Adrenal gland (tissue), 12 donors: ENCODE measurements around the gene BPIFB1. TPM values are rescaled to one million over a fixed set of nuclear protein-coding genes. Genes with fewer than 3 reads are reported as not detected.

Experiments used
- DNase-seq, 7 donors: peaks; one replicate each; pipeline ENCODE4 v3.0.0-alpha.2; 2019 to 2020
- H3K27ac ChIP-seq, 5 donors: fragments of 200-600 bp; sonication (generic) in 4 of 5; 1 replicate in 3 of 5; 2 replicates in 2 of 5; pipeline versions ENCODE4 v1.5.1 to v1.8.0; 2016 to 2020; ENCODE audit warnings: mild to moderate bottlenecking in 1 of 5
- H3K27me3 ChIP-seq: fragments of 200-600 bp; 2 replicates; pipeline ENCODE4 v1.8.0; 2021
- H3K36me3 ChIP-seq, 2 donors: fragments of 200-600 bp; replicated peaks in 1 of 2; 1 replicate in 1 of 2; 2 replicates in 1 of 2; pipeline versions ENCODE4 v1.5.1 to v1.8.0; 2018 to 2022
- H3K4me1 ChIP-seq, 2 donors: fragments of 200-600 bp; replicated peaks in 1 of 2; 1 replicate in 1 of 2; 2 replicates in 1 of 2; pipeline versions ENCODE4 v1.5.1 to v1.8.0; 2018 to 2021
- H3K4me3 ChIP-seq, 4 donors: fragments of 200-600 bp; sonication (generic) in 3 of 4; one replicate each; pipeline ENCODE4 v1.5.1; 2016 to 2018
- H3K9me3 ChIP-seq, 3 donors: fragments of 200-600 bp; sonication (generic) in 1 of 3; replicated peaks in 1 of 3; 1 replicate in 2 of 3; 2 replicates in 1 of 3; pipeline versions ENCODE4 v1.5.1 to v1.8.0; 2016 to 2021
- POLR2A ChIP-seq, 2 donors: fragments of 450-650 bp; IDR thresholded peaks; one replicate each; pipeline ENCODE4 v1.6.1; 2017; ENCODE audit warnings: antibody characterized with exemption in 2 of 2, mild to moderate bottlenecking in 2 of 2, moderate library complexity in 1 of 2
- WGBS, 4 donors: extraction: QIAGEN DNeasy Blood & Tissue Kit in 2 of 4; methylation state at CpG; one replicate each; pipeline versions ENCODE4 v1.1.5 to v1.1.7; 2013 to 2017; 5-methylcytosine and 5-hydroxymethylcytosine counted together
- intact Hi-C, 2 donors: fragments of 100-400 bp; cut with DNase I; formaldehyde crosslinking; loops; one replicate each; pipeline versions ENCODE4 v1.14.1 to v1.15.0; 2022 to 2023
- polyA plus RNA-seq, 3 donors: library from polyadenylated mRNA; stranded (reverse); fragments of 200-250 nt in 2 of 3; fragments of 350-450 nt in 1 of 3; fragmentation: Illumina TruSeq in 1 of 3; extraction: RNeasy Lipid Tissue Mini Kit (QIAGEN cat#74804) in 1 of 3; gene quantifications; one replicate each; pipeline ENCODE4 v1.2.3, GENCODE V29; 2013 to 2014
- total RNA-seq, 9 donors: library from RNA; depleted of rRNA in 4 of 9; stranded (reverse); fragments of >200 nt in 4 of 9; fragments of 120-200 nt in 1 of 9; fragmentation: NEBNext Ultra II Directional in 1 of 9; extraction: Animal tissue kit (Norgen Biotek cat#: 25700) in 1 of 9; gene quantifications; one replicate each; pipeline versions ENCODE4 v1.1.0 to v1.2.4, GENCODE V29; 2013 to 2023
- TF ChIP-seq, protein P1 (sequence below), 6 experiments: fragments of 450-650 bp in 4 of 6; fragments of 200-600 bp in 2 of 6; sonication (generic) in 1 of 6; IDR thresholded peaks; 1 replicate in 5 of 6; 2 replicates in 1 of 6; pipeline versions ENCODE4 v1.5.1 to v1.8.0; 2016 to 2021; ENCODE audit warnings: antibody characterized with exemption in 6 of 6, mild to moderate bottlenecking in 2 of 6, moderate library complexity in 1 of 6
- donor health status: healthy with polysubstance abuse.
- donor health status: Bipolar disorder and iron deficiency.
- donor health status: DM: yes; HTN: yes; CAD: no.
- donor health status: DM: no; HTN: no; CAD: no.
- donor health status: DM: no; HTN: no; CAD: no.
- donor health status: DM: yes; HTN: yes; CAD: no.

Gene BPIFB1
- total and polyA plus RNA-seq, 12 donors, result 0.07 to 0.25 (median 0.23) TPM; not detected in 9

DNA sequence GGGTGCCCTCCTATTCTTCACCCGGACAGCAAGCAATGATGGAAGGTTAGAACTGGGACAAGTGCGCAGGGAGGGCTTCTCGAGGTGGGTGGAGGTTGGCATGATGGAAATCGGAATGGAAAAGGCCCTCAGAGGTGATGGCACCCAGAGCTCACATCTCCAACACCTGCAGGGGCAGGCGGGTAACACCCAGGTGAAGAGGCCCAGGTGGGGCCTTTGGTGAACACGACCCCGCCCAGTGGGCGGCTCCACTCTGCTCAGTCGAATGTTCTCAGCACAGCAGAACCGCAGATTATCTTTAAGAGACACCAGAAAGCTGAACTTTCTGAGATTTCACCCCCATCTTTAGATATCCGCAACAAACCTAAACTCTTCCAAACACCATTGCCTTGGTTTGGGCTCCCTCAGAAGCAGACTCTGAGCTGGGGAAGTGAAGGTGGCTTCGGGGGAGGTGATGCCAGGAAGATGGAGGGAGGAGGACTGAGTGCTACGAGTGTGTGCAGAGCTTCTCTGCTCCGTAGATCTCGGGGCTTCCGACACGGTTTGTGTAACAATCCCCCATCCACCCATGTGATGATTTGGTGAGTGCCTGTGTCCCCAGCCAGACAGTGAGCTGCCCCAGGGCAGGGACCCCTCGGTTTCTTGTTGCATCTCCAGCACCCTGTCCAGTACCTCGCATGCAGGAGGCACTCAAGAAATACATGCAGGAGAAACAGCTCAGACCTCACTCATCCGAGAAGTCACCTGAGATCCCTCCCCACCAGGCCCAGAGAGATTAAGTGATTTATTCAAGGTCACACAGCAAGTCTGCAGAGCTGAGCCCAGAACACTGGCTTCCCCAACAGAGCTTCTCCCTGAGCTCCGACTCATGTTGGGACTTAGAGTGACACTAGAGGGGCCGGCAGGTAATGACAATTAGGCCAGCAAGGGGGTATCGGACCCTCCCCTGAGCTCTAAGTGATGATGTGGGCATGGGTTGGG is 45.4 kb downstream of the BPIFB1 start:
- Histone ChIP-seq H3K9me3 (no peaks in the 10 kb centered on the region), H3K36me3 (no peaks in the 10 kb centered on the region), H3K27ac (no peak overlapping the region), H3K4me1 (no peaks in the 10 kb centered on the region), H3K27me3 (no peaks in the 10 kb centered on the region), H3K4me3 (no peak overlapping the region)
- DNase-seq, result no peak
- 77 to 84% (median 81%) methylated on average over 23 of the region's 23 CpGs for WGBS, 4 donors
- intact Hi-C loops, result no loop called here
- TF ChIP-seq POLR2A (IDR thresholded peaks at IDR 0.05), result no peak
- TF ChIP-seq, protein P1, sequence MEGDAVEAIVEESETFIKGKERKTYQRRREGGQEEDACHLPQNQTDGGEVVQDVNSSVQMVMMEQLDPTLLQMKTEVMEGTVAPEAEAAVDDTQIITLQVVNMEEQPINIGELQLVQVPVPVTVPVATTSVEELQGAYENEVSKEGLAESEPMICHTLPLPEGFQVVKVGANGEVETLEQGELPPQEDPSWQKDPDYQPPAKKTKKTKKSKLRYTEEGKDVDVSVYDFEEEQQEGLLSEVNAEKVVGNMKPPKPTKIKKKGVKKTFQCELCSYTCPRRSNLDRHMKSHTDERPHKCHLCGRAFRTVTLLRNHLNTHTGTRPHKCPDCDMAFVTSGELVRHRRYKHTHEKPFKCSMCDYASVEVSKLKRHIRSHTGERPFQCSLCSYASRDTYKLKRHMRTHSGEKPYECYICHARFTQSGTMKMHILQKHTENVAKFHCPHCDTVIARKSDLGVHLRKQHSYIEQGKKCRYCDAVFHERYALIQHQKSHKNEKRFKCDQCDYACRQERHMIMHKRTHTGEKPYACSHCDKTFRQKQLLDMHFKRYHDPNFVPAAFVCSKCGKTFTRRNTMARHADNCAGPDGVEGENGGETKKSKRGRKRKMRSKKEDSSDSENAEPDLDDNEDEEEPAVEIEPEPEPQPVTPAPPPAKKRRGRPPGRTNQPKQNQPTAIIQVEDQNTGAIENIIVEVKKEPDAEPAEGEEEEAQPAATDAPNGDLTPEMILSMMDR (IDR thresholded peaks at IDR 0.05), result no peak

DNA sequence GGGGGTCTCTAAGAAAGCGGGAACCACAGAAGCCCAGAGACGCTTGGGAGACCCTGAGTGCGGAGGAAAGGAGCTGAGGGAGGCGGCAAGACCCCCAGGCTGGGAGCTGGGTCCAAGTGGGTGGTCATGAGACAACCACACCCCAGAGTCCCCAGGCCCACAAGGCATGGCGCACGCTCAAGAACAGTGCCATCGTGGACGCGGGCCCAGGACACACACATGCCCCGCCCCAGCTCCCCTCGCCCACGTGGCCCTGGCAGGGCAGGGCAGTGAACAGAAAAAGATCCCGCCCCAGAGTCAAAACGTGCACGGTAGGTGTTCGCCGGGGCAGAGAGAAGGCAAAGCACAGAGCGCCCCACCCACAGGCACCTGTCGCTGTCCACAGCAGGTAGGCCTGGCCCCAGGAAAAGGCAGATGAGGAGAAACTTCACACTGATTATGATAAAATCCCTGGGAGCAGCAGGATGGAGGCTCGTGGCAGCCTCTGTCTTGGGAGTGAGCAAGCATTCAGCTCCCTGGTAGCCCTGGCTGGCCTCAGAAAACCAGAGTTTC is 50.0 kb downstream of the BPIFB1 start:
- no peaks in the 10 kb centered on the region for H3K27me3 ChIP-seq
- 70 to 83% (median 81%) methylated on average over 15 to 20 of the region's 20 CpGs for WGBS, 4 donors
- H3K27ac ChIP-seq, result no peak overlapping the region
- intact Hi-C loops, result no loop called here
- no peaks in the 10 kb centered on the region for H3K9me3 ChIP-seq
- no peak for DNase-seq
- no peak overlapping the region for H3K4me3 ChIP-seq
- no peaks in the 10 kb centered on the region for H3K36me3 ChIP-seq
- H3K4me1 ChIP-seq, result no peaks in the 10 kb centered on the region
- TF ChIP-seq POLR2A (IDR thresholded peaks at IDR 0.05), result no peak
- TF ChIP-seq, protein P1 (IDR thresholded peaks at IDR 0.05), result no peak

DNA sequence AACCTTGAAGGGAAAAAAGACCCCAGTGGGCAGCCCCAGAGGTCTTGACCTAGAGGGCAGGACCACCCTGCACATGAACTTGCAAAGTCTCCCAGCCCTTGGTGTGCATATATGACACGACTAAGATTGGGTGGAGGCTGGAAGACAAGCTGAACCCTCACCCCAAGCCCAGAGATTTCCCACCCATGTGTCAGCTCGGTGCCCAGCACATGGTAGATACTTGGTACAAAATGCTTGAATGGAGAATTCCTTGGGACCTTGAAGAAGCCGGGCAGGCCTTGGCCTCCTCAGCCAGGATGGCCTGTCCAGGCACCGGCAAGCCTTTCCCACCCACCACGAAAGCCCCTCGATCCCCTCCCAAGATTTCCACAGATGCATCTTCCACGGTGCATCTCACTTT is 50.6 kb downstream of the BPIFB1 start:
- H3K4me1 ChIP-seq, result no peaks in the 10 kb centered on the region
- no peak overlapping the region for H3K4me3 ChIP-seq
- H3K36me3 ChIP-seq, result no peaks in the 10 kb centered on the region
- TF ChIP-seq, protein P1 (IDR thresholded peaks at IDR 0.05), result no peak
- TF ChIP-seq POLR2A (IDR thresholded peaks at IDR 0.05), result no peak
- no peak for DNase-seq
- WGBS, 4 donors, result 78 to 96% (median 80%) methylated on average over 4 to 7 of the region's 7 CpGs
- intact Hi-C loops, result no loop called here
- no peak overlapping the region for H3K27ac ChIP-seq
- H3K27me3 ChIP-seq, result no peaks in the 10 kb centered on the region
- no peaks in the 10 kb centered on the region for H3K9me3 ChIP-seq

DNA sequence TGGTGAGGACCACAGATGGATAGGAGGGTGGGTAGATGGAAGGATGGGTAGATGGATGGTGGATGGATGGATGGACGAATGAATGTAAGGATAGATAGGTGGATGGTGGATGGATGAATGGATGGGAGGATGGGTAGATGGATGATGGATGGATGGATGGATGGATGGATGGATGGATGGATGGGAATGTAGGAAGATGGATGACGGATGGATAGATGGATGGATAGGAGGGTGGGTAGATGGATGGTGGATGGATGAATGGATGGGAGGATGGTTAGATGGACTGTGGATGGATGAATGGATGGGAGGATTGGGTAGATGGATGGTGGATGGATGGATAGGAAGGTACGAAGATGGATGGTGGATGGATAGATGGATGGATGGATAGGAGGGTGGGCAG is 51.1 kb downstream of the BPIFB1 start:
- 69 to 86% (median 78%) methylated on average over 3 of the region's 3 CpGs for WGBS, 4 donors
- no peak for TF ChIP-seq POLR2A (IDR thresholded peaks at IDR 0.05)
- TF ChIP-seq, protein P1 (IDR thresholded peaks at IDR 0.05), result no peak
- H3K4me3 ChIP-seq, result no peak overlapping the region
- DNase-seq, result no peak
- H3K27ac ChIP-seq, result no peak overlapping the region
- H3K27me3 ChIP-seq, result no peaks in the 10 kb centered on the region
- no peaks in the 10 kb centered on the region for H3K4me1 ChIP-seq
- intact Hi-C loops, result no loop called here
- H3K9me3 ChIP-seq, result no peaks in the 10 kb centered on the region
- no peaks in the 10 kb centered on the region for H3K36me3 ChIP-seq
